ENCODE measurements around the gene ERCC6L.

- no peak for TF ChIP-seq SUZ12 (IDR thresholded peaks at IDR 0.05)
- TF ChIP-seq, protein P1, sequence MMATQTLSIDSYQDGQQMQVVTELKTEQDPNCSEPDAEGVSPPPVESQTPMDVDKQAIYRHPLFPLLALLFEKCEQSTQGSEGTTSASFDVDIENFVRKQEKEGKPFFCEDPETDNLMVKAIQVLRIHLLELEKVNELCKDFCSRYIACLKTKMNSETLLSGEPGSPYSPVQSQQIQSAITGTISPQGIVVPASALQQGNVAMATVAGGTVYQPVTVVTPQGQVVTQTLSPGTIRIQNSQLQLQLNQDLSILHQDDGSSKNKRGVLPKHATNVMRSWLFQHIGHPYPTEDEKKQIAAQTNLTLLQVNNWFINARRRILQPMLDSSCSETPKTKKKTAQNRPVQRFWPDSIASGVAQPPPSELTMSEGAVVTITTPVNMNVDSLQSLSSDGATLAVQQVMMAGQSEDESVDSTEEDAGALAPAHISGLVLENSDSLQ (IDR thresholded peaks at IDR 0.05) = no peak
- no peak for TF ChIP-seq SP1 (IDR thresholded peaks at IDR 0.05)
- no peak for TF ChIP-seq FOXK2 (IDR thresholded peaks at IDR 0.05)
- TF ChIP-seq ELF4 (IDR thresholded peaks at IDR 0.05) = no peak
Observed at GRCh38 chrX:72282302-72282701, 43.5 kb upstream of the ERCC6L start.

Measured in HEK293T (cell line).